ENCODE results near the gene GJC2. TPM values are rescaled to one million over a fixed set of nuclear protein-coding genes. Genes with fewer than 3 reads are reported as not detected.
"Not testable (repeated sequence)": the region's sequence is repeated elsewhere in the genome, so short reads cannot be mapped to it uniquely, and the experiment has no call there.

The GJC2 gene
- total RNA-seq, 2 experiments from 2014 or later = 1.1 to 1.8 TPM

- CTCF ChIA-PET = interaction anchor here (1.6 to 5.2 kb wide), 3 partner anchors 12 to 38 kb away, joined by 9 to 62 read pairs (median 57); partner anchors contain the start of gene GUK1
- DNase-seq = no peak
- Mint-ChIP-seq H3K27ac (no peak overlapping the region), H3K36me3 (no peaks in the 10 kb centered on the region), H3K4me1 (peaks cover 32% of the 10 kb centered on the region), H3K4me3 (no peak overlapping the region), H3K9me3 (ENCODE audit: low read depth) (no peaks in the 10 kb centered on the region), H3K27me3 (no peaks in the 10 kb centered on the region)
- no peak for ATAC-seq
Measured at GRCh38 chr1:228168563-228169270, 19.0 kb downstream of the GJC2 start.

GRCh38 chr1:228169345-228169744, 19.6 kb downstream of the GJC2 start:
- H3K4me1 Mint-ChIP-seq = peaks cover 29% of the 10 kb centered on the region
- DNase-seq = no peak
- H3K4me3 Mint-ChIP-seq = no peak overlapping the region
- H3K36me3 Mint-ChIP-seq = no peaks in the 10 kb centered on the region
- no peaks in the 10 kb centered on the region for H3K27me3 Mint-ChIP-seq
- H3K27ac Mint-ChIP-seq = no peak overlapping the region
- no peak for ATAC-seq
- CTCF ChIA-PET = interaction anchor here (1.2 kb wide), 1 partner anchor 38 kb away, joined by 3 read pairs; no protein-coding TSS in a partner anchor
- H3K9me3 Mint-ChIP-seq (ENCODE audit: low read depth) = no peaks in the 10 kb centered on the region

GRCh38 chr1:228170666-228171065, 20.9 kb downstream of the GJC2 start:
- ATAC-seq = no peak
- no peaks in the 10 kb centered on the region for H3K27me3 Mint-ChIP-seq
- no peaks in the 10 kb centered on the region for H3K36me3 Mint-ChIP-seq
- H3K27ac Mint-ChIP-seq = no peak overlapping the region
- no peak for DNase-seq
- H3K9me3 Mint-ChIP-seq (ENCODE audit: low read depth) = no peaks in the 10 kb centered on the region
- H3K4me1 Mint-ChIP-seq = peaks cover 19% of the 10 kb centered on the region
- no peak overlapping the region for H3K4me3 Mint-ChIP-seq
- CTCF ChIA-PET = interaction anchor here (0.7 to 1.2 kb wide), 2 partner anchors 39 to 40 kb away, joined by 3 read pairs; no protein-coding TSS in a partner anchor

DNA sequence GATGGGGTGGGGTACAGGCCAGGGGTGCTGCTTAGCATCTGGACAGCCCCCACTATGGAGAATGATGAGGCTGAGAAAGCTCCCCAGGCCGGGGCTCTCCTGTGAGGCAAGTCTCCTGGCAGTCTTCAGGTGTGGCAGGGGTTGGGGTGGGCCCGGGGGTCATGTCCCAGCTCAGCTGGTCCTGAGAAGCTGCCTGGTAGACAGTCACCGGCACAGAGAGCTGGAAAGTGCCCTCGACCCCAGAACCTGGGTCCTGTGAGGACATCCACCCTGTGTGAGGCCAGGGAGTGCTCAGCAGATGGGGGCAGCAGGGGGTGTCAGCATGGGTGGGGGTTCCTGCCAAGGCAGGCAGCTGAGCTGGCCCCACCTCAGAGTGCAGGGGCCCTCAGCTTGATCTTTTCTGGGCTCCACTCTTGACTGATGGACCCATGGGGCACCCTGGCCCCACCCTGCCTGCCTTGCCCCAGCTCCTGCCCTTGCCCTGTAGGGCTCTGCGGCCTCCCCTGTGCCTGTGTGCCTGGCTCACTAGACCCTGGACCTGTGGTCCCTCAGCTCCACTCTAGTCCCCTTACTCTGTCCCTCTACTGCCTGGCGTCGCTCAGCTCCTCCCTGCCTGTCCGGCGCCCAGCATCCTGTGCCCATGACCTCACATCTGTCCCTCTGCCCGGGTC, 21.6 kb downstream of the GJC2 start:
- DNase-seq (no peak), ATAC-seq (no peak)
- H3K4me3 Mint-ChIP-seq = no peak overlapping the region
- CTCF ChIA-PET = no interaction called here
- no peaks in the 10 kb centered on the region for H3K9me3 Mint-ChIP-seq (ENCODE audit: low read depth)
- H3K27me3 Mint-ChIP-seq = no peaks in the 10 kb centered on the region
- peaks cover 19% of the 10 kb centered on the region for H3K4me1 Mint-ChIP-seq
- no peaks in the 10 kb centered on the region for H3K36me3 Mint-ChIP-seq
- H3K27ac Mint-ChIP-seq = no peak overlapping the region

- ATAC-seq = no peak
- Mint-ChIP-seq H3K27me3 (no peaks in the 10 kb centered on the region), H3K4me1 (peaks cover 9% of the 10 kb centered on the region), H3K9me3 (ENCODE audit: low read depth) (no peaks in the 10 kb centered on the region), H3K36me3 (no peaks in the 10 kb centered on the region), H3K27ac (no peak overlapping the region), H3K4me3 (no peak overlapping the region)
- CTCF ChIA-PET = no interaction called here
- DNase-seq = no peak
Measured at GRCh38 chr1:228172591-228173527, 23.1 kb downstream of the GJC2 start.

GRCh38 chr1:228173528-228174481, 24.1 kb downstream of the GJC2 start:
- H3K4me1 Mint-ChIP-seq; H3K9me3 Mint-ChIP-seq (ENCODE audit: low read depth); H3K27ac Mint-ChIP-seq; H3K27me3 Mint-ChIP-seq; H3K36me3 Mint-ChIP-seq; H3K4me3 Mint-ChIP-seq; DNase-seq; ATAC-seq: not testable (repeated sequence)
- CTCF ChIA-PET = interaction anchor here (1.6 kb wide), 1 partner anchor 8 kb away, joined by 9 read pairs; the partner anchor contains the start of gene IBA57

DNA sequence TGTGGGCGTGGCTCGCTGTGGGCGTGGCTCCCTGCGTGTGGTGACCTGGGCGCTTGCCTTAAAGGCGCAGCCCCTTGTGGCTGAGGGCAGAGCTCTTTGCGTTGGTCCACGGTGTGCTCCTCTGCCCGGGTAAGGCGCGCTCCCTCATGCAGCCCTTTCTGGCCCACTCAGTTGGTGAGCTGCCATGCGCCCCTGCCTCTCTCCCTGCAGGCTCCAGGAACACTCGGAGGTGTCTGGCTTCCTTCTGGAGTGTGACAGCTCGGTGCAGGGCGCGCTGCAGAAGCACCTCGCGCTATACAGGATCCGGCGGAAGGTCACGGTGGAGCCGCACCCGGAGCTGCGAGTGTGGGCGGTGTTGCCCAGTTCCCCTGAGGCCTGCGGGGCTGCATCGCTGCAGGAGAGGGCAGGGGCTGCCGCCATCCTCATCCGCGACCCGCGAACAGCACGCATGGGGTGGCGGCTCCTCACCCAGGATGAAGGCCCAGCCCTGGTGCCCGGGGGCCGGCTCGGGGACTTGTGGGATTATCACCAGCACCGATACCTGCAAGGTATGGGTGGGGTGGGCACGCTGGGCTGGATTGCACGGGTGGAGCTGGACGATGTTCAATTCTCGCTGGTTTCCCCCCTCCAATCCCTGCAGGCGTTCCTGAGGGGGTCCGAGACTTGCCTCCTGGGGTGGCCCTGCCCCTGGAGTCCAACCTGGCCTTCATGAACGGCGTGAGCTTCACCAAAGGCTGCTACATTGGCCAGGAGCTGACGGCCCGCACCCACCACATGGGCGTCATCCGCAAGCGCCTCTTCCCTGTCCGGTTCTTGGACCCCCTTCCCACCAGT, 25.0 kb downstream of the GJC2 start:
- peaks cover 8% of the 10 kb centered on the region for H3K4me1 Mint-ChIP-seq
- H3K27me3 Mint-ChIP-seq = no peaks in the 10 kb centered on the region
- no peaks in the 10 kb centered on the region for H3K9me3 Mint-ChIP-seq (ENCODE audit: low read depth)
- H3K27ac Mint-ChIP-seq = no peak overlapping the region
- ATAC-seq (no peak), DNase-seq (no peak)
- CTCF ChIA-PET = interaction anchor here (1.6 kb wide), 1 partner anchor 9 kb away, joined by 9 read pairs; the partner anchor contains the start of gene IBA57
- H3K4me3 Mint-ChIP-seq = no peak overlapping the region
- H3K36me3 Mint-ChIP-seq = no peaks in the 10 kb centered on the region

GRCh38 chr1:228175316-228176023, 25.7 kb downstream of the GJC2 start:
- Mint-ChIP-seq H3K27me3 (no peaks in the 10 kb centered on the region), H3K9me3 (ENCODE audit: low read depth) (no peaks in the 10 kb centered on the region)
- CTCF ChIA-PET = interaction anchor here (1.3 to 1.6 kb wide), 2 partner anchors 9 to 10 kb away, joined by 4 to 9 read pairs; partner anchors contain the start of gene IBA57

DNA sequence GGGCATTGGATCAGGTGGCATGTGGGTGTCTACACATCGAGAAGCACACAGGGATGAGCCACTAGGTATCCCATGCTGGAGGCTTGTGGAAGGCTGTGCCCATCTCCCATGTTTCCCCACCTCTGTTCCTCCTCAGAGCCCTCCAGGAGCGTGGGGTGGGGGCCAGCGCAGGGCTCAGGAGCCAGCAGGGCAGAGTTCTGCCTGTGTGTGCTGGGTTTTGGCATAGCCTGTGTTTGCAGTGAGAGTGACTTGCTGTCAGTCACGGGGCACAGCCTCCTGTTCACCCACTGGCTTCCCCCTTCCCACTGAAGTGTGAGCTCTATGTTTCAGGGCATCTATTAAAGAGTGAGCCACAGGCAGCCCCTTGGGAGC, 26.3 kb downstream of the GJC2 start:
- CTCF ChIA-PET = interaction anchor here (1.3 kb wide), 1 partner anchor 9 kb away, joined by 4 read pairs; no protein-coding TSS in a partner anchor
- no peak overlapping the region for H3K4me3 Mint-ChIP-seq
- ATAC-seq (no peak), DNase-seq (no peak)
- H3K27me3 Mint-ChIP-seq = no peaks in the 10 kb centered on the region
- no peaks in the 10 kb centered on the region for H3K9me3 Mint-ChIP-seq (ENCODE audit: low read depth)
- no peak overlapping the region for H3K27ac Mint-ChIP-seq
- H3K4me1 Mint-ChIP-seq = peaks cover 8% of the 10 kb centered on the region
- H3K36me3 Mint-ChIP-seq = no peaks in the 10 kb centered on the region

More at GRCh38 chr1:228175316-228176023, 25.7 kb downstream of the GJC2 start:
- no peak for ATAC-seq
- H3K27ac Mint-ChIP-seq = no peak overlapping the region
- no peaks in the 10 kb centered on the region for H3K36me3 Mint-ChIP-seq
- DNase-seq = no peak
- H3K4me3 Mint-ChIP-seq = no peak overlapping the region
- H3K4me1 Mint-ChIP-seq = peaks cover 8% of the 10 kb centered on the region

- DNase-seq (no peak), ATAC-seq (no peak)
- CTCF ChIA-PET = interaction anchor here (0.9 to 1.3 kb wide), 2 partner anchors 10 to 246 kb away, joined by 3 to 4 read pairs; no protein-coding TSS in a partner anchor
- no peaks in the 10 kb centered on the region for H3K27me3 Mint-ChIP-seq
- no peak overlapping the region for H3K27ac Mint-ChIP-seq
- H3K9me3 Mint-ChIP-seq (ENCODE audit: low read depth) = no peaks in the 10 kb centered on the region
- H3K4me3 Mint-ChIP-seq = no peak overlapping the region
- no peaks in the 10 kb centered on the region for H3K36me3 Mint-ChIP-seq
- H3K4me1 Mint-ChIP-seq = peaks cover 8% of the 10 kb centered on the region
Measured at GRCh38 chr1:228176461-228177182, 26.9 kb downstream of the GJC2 start.

GRCh38 chr1:228177183-228177475, 27.4 kb downstream of the GJC2 start:
- H3K36me3 Mint-ChIP-seq = no peaks in the 10 kb centered on the region
- H3K4me3 Mint-ChIP-seq = no peak overlapping the region
- DNase-seq = no peak
- no peak for ATAC-seq
- H3K27me3 Mint-ChIP-seq = no peaks in the 10 kb centered on the region
- H3K27ac Mint-ChIP-seq = no peak overlapping the region
- H3K4me1 Mint-ChIP-seq = peaks cover 7% of the 10 kb centered on the region
- H3K9me3 Mint-ChIP-seq (ENCODE audit: low read depth) = no peaks in the 10 kb centered on the region
- CTCF ChIA-PET = interaction anchor here (0.9 to 1.5 kb wide), 3 partner anchors 11 to 246 kb away, joined by 3 to 5 read pairs (median 4); partner anchors contain the start of gene IBA57
